ENCODE data around the gene NUP214.

Gene NUP214

DNA sequence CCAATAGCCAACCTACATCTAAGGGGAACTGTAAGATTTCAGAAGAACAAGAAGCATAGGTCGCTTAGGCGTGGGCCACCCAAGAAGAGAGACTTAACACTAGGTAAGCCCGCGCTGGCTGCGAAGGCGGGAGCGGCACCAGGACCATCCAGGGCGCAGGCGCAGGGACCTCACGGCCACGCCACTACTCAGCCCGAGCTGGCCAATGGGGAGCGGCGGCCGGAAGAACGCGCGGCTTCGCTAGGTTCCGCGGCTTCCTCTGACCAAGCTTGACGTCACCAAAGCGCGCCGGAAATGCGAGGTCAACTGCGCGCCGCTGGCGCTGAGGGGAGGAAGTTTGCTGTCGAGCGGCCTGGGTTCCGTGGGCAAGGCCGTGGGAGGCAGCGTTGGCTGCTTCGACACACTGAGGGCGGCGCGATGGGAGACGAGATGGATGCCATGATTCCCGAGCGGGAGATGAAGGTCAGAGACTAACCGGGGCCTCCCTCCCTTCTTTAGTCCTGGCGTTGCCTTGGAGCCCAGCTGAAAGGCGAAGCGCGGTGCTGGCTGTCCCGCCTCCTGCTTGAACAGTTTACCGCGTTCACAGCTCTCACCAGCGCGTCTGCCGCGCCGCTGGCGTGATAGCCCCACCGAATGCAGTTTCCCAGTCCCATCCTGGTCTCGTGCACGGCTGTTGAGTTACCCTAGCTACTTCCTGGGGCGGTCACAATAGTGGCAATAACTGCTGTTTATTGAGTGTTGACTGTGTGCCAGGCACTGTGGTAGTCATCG is at the start of gene NUP214:
TSS of gene NUP214 (plus strand) at position 299 of the 771 bp plus-strand sequence. CDS start at position 418, 119 bp downstream.
- peak; percentile 99 to 100 for DNase-seq (ENCODE audit: low read depth in 2 of 2, low spot score in 1 of 2)

DNA sequence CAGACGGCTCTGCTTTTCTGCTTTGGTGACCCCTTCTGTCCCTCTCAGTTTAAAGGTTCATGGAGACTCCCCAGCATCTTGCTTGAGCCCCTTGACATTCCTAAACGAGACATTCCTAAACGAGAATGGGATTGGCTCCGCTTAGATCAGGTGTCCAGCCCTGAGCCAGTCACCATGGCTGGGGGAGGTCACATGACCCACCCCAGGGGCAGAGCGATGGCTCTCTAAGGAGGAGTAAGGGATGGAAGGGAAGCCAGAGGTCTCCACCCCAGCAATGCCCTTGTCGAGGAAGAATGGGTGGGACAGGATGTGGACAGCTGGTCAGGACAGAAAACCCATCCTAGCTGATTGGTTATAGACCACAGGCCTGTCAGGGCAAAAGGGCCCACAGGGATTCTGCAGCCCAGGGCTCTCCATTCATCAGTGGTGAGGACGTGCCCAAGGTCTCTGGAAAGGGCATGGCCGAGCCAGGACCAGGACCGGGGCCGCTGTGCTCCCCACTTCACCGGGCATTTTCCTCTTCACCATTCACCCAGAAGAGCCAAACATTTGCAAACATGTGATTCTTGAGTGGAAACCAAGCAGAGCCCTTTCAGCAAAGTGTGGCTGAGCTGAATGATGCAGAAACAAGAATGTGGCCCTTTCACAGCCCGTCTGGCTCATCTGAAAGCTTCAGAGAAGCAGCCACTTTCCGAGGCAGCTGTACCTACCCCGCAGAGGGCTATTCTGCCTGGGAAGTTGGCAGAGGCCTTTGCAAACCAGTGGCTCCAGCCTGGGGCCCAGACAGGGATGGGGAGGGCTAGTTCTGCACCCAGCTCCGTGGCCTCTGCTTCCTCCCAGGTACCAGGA is 48.8 kb upstream of the NUP214 start:
- DNase-seq (ENCODE audit: low read depth in 2 of 2, low spot score in 1 of 2): no peak

DNA sequence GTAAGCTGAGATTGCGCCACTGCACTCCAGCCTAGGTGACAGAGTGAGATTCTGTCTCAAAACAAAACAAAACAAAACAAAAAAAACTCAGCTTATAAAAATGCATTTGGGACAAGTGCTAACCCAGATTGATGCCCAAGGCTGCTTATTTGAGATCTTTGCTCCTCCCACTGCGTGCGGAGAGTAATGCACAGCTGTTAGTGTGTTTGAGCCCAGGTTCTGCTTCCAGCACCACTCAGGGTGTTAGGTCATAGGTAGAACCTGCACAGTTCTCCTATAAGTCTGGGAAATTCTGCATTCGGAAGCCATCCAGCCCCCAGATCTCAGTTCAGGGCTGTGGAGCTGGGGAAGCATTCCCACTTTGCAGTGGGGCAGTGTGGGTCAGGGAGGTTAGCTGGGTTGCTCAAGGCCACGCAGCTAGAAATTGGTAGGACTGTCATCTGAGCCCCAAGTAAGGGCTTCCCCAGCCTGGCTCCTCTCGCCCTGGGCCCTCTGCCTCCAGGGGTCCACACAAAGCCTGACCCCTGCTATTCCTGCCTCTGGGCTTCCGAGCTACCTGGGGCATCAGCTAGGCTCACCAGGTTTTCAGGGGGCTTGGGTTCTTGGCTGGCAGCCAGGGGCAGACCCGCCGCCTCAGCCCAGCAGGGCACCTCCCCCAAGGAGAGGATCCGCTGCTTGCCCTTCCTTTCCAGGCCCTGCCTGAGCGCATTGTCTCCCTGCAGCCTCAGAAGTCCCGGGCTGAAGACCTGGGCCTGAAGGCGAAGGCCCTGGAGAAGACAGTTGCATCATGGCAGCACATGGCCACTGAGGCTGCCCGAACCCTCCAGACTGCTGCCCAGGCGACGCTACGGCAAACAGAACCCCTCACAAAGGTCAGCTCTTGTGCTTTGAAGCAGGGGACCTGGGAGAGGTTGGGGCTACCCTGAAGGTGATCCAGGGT is 46.7 kb upstream of the NUP214 start:
- DNase-seq (ENCODE audit: low read depth in 2 of 2, low spot score in 1 of 2): no peak

DNA sequence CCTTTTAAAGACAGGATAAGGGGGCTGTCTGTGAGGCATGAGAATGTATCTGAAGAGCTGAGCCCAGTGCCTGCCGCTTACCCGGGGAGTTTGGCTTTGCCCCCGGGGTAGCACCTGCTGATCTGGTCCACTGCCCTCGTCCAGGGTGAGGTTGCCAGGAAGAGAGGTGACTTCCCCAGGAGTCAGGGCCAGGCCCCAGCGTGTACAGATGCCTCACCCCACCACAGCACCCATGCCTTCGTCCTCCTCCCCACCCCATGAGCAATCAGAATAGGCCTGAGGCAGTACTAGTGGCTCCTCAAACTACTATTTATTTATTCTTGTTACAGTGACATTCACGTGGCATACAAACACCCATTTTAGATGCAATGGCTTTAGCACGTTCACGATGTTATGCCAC is 44.8 kb upstream of the NUP214 start:
- no peak for DNase-seq (ENCODE audit: low read depth in 2 of 2, low spot score in 1 of 2)

DNA sequence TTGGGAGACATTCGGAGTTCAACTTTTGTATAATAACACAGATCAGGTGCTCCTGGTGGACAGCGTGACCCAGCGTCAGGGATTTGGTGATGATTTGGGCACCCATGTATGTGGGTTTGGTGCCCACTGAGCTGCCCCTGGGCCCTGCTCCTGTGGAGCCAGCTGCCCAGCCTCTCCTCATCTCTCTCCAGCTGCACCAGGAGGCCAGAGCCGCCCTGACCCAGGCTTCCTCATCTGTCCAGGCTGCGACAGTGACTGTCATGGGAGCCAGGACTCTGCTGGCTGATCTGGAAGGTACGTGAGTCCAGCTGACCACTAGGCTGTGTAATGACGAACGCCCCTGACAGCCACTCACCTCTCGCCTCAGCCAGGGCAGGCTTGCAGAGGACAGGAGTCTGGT is 43.5 kb upstream of the NUP214 start:
- no peak for DNase-seq (ENCODE audit: low read depth in 2 of 2, low spot score in 1 of 2)

DNA sequence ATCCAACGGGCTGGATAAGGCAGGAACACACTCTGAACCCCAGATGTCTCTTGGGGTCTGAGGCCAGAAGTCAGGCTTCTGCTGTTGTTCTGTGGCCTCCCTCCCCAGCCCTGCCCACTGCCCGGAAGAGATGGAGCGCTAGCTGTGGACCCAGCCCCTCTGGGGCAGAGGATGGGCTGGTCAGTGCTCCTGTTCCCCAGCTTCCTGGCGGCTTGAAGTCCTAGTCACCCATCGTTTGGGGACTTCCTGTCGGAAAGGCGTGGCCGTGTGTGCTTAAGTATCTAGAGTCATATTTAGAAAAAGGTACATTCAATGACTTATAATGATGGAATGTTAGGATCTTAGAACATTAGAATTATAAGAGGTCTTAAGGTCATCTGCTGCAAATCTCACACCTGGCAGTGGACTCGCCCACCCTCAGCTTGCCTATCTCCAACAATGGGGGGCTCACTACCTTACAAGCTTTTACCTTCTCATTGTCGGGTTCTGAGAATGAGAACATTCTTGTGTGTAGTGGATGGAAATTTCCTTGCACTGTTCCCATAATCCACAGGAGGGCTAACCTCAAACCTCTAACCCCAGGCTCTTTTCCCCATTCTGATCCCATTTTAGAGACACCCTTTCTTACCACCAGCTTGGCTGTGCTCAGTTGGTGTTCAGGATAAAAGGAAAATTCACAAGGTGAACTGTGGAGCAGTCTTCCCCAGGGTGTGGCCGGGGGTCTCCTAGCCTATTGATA is 42.4 kb upstream of the NUP214 start:
- no peak for DNase-seq (ENCODE audit: low read depth in 2 of 2, low spot score in 1 of 2)

DNA sequence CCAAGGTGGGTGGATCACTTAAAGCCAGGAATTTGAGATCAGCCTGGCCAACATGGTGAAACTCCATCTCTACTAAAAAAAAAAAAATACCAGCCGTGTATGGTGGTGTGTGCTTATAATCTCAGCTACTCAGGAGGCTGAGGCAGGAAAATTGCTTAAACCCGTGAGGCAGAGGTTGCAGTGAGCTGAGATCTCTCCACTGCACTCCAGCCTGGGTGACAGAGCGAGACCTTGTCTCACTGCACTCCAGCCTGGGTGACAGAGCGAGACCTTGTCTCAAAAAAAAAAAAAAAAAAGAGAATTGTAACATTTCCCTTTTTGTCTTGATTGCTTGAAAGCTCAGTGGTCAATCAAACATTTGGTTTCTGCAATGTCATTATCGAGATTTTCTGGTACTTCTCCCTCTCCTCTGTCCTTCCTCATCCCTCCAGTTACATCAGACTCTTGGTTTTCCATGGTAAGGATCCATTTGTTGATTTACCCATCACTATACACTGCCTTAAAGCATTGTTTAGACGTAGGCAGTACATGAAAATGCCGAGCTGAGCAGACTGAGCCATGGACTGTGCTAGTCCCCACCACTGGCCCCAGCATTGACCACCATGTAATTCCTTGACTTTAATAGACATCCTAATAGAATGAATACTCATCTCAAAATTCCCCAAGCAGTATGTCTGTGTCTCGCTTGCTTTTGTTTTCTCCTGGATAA is 40.6 kb upstream of the NUP214 start:
- DNase-seq (ENCODE audit: low read depth in 2 of 2, low spot score in 1 of 2): no peak

DNA sequence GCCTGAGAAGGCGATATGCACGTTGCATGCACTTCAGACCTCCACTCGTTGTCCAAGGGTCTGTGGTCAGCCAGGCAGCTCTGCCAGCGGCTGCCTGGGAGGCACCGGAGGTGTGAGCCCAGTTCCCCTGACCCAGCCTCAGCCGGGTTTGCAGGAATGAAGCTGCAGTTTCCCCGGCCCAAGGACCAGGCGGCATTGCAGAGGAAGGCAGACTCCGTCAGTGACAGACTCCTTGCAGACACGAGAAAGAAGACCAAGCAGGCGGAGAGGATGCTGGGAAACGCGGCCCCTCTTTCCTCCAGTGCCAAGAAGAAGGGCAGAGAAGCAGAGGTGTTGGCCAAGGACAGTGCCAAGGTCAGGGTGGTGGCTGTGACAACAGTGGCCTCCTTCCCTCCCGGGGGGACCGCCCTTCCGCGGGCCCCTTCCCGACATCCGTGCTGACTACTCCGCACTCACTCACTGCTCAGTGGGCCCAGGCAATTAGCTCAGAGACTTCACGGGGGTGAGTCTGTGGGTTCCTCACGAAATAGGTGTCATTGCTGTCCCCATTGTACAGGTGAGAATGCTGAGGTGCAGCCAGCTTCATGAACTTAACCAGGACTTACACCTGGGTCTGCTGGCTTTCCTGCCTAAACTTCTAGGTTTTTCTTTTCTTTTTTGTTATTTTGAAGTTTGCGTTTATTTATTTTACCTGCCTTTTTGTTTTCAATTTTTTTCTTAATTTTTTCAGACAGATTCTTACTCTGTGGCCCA is 39.8 kb upstream of the NUP214 start:
- DNase-seq (ENCODE audit: low read depth in 2 of 2, low spot score in 1 of 2): no peak

DNA sequence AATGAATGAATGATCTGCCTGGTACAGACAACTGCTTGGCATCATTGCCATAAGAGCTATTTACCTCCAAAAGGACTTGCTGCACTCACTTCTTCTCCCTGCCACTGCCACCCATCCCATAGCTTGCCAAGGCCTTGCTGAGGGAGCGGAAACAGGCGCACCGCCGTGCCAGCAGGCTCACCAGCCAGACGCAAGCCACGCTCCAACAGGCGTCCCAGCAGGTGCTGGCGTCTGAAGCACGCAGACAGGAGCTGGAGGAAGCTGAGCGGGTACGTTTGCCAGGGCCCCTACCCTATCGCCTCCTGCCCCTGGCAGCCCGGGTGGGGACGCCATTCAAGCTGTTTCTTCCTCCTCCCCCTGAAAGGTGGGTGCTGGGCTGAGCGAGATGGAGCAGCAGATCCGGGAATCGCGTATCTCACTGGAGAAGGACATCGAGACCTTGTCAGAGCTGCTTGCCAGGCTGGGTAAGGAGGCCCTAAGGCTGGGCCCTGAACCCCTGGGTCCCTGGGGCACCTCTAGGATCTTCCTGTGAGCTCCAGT is 38.0 kb upstream of the NUP214 start:
- no peak for DNase-seq (ENCODE audit: low read depth in 2 of 2, low spot score in 1 of 2)

DNA sequence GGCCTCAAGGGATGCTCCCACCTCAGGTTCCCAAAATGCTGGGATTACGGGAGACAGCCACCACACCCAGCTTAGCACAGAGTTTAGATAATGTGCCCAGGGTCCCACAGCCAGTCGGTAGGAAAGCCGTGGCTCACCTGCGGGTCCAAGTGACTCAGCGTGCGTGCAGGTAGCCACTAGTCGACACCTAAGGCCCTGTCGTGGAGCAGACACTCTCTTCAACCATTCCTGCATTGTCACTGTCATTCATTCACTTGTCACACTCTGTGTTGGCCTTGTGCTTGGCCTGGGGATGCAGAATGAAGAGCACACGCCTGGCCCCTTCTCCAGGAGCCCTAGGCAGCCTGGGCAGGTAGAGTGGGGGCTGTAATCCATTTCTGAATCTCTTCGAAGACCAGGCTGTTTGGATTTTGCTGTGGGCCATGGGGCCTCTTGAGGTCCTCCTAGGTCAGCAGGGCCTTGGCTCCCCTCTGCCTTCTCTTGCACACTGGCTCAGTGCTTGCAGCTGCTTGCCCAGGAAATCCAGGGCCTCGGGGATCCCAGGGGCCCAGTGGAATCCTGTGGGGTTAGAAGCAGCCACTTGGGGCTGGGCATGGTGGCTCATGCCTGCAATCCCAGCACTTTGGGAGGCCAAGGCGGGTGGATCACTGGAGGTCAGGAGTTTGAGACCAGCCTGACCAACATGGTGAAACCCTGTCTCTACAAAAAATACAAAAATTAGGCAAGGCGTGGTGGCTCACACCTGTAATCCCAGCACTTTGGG is 35.2 kb upstream of the NUP214 start:
- DNase-seq (ENCODE audit: low read depth in 2 of 2, low spot score in 1 of 2): no peak

DNA sequence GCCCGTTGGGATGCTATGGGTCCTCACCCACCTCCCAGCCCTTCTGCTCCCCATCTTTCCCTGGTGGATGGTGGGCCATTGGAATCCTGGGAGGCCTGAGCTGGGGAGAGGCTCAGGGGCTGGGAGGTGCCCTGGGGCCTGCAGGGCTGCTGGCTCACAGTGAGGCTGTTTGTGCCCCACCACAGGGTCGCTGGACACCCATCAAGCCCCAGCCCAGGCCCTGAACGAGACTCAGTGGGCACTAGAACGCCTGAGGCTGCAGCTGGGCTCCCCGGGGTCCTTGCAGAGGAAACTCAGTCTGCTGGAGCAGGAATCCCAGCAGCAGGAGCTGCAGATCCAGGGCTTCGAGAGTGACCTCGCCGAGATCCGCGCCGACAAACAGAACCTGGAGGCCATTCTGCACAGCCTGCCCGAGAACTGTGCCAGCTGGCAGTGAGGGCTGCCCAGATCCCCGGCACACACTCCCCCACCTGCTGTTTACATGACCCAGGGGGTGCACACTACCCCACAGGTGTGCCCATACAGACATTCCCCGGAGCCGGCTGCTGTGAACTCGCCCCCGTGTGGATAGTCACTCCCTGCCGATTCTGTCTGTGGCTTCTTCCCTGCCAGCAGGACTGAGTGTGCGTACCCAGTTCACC is 33.9 kb upstream of the NUP214 start:
- no peak for DNase-seq (ENCODE audit: low read depth in 2 of 2, low spot score in 1 of 2)

DNA sequence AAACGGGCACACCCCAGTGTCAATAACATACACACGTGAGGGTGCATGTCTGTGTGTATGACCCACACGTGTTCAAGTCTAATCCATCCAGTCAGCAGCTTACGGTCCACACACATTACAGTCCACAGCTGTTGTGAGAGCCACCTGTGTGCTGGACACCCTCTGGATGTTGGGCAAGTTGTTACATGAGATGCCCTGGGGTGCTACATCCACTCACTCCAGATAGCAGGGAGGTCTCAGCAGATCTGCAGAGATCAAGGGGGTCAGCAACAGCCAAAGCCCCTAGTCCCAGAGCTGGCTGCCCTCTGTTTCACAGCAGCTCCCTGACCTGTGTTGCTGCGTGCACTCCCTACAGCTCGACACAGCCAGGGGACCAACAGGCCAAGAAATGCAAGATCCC is 33.4 kb upstream of the NUP214 start:
- no peak for DNase-seq (ENCODE audit: low read depth in 2 of 2, low spot score in 1 of 2)

DNA sequence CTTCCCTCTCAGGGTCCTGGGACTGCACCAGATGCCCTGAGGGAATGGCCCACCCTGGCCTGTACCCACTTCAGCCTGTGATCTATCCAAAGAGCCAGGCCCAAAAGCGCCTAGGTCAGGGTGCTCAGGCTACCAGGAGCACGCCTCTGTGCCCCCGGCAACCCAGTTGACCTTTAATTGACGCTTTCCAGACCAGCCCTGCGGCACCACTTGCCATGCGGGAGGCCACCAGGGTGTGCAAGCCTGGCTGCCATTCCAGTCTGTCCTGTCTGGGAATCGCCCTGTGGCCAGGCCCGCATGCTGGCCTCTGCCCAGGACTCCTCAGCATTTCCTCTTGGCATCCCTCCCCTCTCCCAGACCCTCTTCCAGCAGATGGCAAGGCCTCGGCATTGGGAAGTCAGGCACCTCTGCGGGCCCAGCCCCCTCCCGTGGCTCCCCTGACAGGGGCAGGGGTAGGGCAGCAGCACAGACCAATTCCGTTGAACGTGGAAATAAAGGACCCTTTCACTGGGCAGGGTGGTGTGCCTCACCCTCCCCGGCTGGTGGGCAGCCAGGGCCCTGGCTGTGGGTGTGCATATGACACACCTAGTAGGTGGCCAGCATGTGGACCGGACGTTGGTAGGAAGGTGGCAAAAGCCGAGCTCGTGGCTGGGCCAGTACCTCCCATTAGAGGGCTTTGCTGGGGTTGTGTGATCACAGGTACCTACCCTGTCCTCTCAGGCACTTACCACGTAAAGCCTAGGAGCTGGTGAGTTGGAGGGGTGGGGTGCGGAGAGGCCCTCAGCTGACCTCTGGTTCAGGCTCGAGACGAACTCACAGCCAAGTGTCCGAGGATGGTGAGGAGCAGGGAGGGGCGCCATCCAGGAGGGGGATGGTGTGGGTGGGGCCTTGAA is 32.6 kb upstream of the NUP214 start:
- no peak for DNase-seq (ENCODE audit: low read depth in 2 of 2, low spot score in 1 of 2)

DNA sequence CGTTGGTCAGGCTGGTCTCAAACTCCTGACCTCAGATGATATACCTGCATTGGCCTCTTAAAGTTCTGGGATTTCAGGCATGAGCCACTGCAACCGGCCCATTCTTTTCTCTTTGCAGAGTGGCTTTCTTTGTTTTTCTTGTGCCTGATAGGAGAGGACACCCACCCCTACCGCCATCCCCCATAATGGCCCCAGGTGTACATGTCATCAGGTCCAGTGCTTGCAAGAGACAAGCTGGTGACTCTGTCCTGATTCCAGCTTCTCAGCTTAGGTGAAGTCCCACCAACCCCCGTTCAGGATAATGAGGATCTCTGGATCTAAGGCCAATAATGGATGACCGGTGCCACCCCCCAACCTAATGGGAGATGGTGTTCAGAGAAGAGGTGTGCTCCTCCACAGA is 31.4 kb upstream of the NUP214 start:
- no peak for DNase-seq (ENCODE audit: low read depth in 2 of 2, low spot score in 1 of 2)

DNA sequence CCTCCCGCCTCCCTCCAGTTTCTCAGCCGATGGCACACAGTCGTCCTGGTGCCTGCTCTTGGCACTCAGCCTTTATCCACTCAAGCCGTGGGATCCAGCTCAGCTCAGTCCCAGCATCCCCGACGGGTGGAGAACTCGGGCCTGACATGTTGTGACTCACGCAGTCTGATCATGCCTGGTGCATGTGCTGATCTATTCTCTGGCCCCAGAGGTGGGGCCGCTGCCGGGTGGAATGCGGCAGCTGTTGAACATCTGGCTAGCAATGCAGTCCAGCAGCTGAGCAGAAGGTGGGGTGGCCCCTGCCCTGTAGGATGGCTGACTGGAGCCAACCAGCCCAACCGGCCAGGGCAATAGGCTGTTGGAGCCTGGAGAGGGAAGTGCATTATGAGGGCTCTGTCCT is 30.8 kb upstream of the NUP214 start:
- no peak for DNase-seq (ENCODE audit: low read depth in 2 of 2, low spot score in 1 of 2)

DNA sequence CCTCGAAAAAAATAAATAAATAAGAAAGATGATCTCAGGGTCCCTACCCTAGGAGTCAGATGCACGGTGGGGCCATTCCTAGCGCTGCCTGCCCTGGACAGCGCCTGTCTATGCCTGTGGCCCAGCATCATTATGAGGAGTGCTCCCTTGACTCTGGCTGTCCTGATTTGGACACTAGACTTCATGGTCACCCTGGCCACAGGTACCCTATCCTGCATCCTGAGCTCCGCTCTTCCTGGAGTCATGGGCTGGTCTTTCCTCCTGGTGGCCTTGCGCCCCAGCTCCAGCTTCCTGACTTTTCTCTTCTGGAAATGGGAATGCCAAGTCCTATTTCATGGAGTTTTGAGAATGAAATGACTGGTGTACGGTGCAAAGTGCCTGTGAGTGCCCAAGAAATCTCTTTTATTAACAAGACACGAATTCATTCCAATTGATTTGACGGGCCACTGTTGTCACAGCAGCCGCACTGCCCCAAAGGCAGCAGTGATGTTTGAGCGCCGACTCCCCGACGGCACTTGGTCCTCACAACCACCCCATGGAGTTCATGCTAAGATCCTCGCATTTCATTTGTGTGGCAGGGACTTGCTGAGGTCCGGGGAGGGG is 29.6 kb upstream of the NUP214 start:
- DNase-seq (ENCODE audit: low read depth in 2 of 2, low spot score in 1 of 2): no peak

Measured in stimulated activated CD8-positive, alpha-beta memory T cell treated with anti-CD3 and anti-CD28 coated beads, Interleukin-4, amount 100 ng/mL, for 1 hour (primary cell).